ENCODE measurements around the gene ZBTB46.

ZBTB46 gene

DNA sequence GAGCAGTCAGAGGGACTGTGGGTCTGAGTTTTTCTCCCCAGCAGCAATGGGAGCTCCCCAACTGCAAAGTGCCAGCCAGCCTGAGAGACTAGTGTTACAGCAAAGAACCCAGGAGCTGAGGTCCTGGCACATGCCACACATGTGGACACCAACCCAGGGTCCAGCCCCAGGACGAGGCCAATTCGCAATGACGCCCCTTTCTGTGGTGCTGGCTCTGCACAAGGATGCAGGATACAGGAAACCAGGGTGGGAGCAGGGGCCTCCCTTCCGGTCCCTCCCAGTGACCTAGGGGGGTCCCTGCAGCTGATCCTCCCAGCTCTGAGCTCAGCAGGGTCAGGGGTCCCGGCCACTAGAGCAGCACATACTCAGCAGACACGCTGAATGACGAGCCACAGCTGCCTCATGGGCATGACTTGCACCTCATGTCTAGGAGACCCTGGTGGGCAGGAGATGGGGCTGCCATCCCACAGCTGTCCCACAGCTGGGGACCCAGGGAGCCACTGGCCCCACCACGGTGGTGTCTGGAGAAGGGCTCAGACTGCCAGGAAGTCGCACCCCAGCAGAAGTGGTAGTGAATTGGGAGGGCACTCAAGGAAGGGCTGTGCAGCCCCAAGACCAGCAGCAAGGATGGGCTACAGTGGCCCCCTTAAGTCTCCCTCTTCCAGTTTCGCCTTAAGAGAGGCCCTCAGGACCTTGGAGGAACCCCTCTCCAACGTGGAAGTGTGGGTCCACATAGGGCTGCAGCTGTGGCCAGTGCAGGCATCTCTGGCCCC is 126.9 kb downstream of the ZBTB46 start:
- DNase-seq (ENCODE audit: low spot score) = no peak

DNA sequence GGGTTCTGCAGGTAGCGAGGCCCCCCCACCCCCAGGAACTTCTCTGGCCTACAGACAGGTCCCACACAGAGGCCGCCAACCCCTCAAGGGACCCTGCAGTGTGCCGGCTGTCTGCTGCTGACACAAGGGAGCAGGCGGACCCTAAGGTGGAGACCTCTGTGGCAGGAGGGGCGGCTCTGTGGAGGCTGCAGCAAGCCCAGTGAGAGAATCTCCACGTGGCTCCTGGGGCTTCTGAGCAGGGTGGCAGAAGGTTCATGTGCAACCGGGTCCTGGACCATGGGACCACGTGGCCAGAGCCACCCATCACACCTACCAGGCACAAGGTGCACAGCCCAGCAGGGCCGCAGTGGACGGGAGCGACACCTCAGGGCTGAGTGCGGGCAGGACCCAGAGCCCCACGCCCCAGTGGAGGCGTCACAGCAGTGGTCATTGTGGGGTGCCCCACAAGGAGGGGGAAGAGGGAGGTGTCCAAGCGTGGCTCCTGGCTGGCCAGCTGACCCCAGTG is 127.5 kb downstream of the ZBTB46 start:
- DNase-seq (ENCODE audit: low spot score) = no peak

DNA sequence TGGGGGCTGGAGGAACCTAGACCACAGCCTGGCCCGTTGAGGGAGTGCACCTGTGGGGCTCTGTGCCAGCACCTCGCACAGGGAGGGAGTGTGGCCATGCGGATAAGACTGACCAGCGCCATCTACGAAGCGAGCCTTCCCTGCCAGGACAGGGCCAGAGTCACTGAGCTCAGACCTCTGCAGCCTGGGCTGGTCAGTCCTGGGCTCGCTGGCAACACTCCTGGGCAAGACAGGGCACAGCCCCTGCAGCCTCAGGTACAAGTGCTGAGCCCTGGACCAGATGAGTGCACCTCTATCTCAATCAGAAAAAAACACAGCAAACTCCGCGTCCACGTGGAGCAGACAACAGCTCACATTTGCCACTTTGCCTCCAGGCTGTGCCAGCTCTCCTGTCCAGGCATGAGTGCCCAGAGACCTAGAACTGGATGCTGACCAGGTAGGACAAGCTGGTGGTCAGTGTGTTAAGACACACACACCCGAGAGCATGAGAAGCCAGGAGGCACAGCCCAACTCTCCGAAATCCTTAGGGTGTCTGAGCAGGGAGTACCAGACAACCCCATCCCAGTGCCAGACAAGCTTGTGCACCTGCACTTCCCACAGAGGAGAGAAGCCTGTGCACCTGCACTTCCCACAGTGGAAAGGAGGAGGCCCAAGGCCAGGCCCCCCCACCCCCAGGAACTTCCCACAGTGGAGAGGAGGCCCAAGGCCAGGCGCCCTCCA is 128.2 kb downstream of the ZBTB46 start:
- no peak for DNase-seq (ENCODE audit: low spot score)

DNA sequence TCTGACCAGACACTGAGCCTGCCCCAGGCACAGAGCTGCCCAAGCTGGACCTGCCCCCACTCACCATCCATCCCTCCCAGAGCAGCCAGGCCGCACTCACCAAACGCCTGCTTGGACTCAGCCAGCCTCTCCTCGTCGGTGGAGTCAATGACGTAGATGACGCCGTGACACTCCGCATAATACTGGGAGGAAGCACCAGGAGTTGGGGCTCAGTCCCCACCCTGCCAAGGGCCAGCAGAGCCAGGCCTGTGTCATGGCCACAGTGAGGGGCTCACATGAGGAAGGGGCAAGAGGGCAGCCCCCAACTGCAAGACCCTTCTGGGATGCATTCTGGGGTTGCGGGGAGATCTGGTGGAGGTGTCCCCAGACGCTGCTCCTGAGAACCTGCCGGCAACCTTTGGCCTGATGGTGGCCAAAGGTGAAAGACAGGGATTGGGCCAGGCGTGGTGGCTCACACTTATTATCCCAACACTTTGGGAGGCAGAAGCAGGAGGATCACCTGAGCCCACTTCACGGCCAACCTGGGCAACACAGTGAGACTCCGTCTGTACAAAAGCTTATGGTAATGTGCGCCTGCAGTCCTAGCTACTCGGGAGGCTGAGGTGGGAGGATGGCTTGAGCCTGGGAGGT is 128.9 kb downstream of the ZBTB46 start:
- DNase-seq (ENCODE audit: low spot score) = no peak

- no peak for DNase-seq (ENCODE audit: low spot score)
Observed at GRCh38 chr20:63701329-63702035, 129.6 kb downstream of the ZBTB46 start.

DNA sequence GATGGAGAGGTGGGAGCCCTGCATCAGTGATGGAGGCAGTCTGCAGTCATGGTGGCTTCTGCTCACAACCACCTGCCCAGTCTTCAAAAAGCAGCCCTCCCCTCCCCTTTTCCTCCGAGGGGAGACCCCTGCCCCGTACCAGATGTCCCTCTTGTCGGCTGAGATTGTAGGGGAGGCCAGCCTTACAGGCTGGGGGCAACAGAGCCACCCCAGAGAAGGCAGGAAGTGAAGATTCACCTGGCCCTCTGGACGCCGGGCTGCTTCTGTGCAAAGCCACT is 130.1 kb downstream of the ZBTB46 start:
- no peak for DNase-seq (ENCODE audit: low spot score)

DNA sequence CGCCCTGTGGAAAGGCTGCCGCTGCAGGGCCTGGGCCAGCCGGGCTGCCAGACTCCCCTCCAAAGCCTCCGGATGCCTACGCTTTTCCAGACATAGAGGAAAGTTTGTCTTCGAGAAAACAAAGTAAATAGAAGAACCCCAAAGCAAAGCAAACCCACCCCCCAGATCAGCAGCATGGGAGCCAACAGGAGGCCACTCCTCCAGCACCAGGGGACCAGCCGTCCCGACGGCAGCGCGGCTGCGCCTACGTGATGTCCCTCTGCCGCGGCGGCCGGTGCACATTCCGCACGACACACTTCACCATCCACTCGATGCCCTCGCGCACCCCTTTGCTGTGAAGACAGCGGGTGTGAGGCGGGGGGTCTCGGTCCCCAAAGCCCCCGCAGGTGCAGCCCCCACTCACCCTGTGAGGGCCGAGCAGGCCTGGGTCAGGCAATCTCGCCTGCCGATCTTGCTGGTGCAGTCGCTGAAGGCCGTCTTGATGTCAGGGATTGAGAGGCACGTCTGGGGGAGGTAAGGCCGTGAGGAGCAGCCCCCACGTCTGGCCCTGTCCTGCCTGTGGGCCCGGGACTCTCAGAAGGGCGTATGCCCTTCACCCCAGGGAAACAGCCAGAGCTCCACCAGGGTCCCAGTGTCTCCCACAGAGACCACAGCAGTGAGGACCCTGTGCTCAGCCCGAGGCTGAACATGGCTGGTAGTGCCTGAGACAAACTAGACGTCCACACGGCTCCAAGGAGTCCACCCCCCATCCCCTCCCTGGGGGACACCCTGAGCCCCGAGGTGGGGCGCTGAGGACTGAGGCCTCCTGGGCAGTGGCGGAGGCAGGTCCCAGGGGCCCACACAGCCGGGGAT is 130.6 kb downstream of the ZBTB46 start:
- no peak for DNase-seq (ENCODE audit: low spot score)

DNA sequence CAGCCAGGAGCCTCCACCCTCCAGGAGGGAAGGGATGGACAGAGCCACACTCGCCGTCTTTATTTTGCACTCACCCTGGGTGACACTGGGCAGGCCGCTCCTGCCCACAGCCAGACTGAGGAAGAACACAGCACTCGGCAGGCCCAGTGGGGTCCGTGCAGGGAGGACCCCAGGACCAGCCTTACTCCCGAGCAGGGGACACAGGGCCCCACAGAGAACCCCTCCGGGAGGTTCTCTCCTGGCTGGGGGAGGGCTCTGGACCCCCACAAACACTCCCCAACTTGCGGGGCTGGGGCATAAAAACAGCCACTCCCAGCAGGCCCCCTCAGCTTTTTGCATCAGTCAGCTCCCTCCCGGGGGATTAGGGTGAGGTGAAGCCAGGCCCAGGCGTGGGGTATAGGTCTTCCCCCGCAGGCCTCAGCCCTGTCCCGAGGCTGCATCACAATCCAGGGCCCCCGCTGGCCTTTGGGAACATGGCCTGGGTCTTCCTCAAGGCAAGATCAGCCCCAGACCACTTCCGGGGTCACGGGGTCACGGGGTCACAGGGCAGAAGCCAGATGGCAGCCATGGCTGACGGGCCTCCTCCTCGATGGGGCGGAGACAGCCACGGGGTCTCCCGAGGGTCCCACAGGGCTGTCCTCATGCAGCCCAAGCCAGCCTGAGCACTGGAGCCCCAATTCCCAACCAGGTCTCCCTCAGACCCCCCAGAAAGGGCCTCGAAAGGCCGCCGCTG is 131.4 kb downstream of the ZBTB46 start:
- DNase-seq (ENCODE audit: low spot score) = no peak

GRCh38 chr20:63698739-63699465 is 132.2 kb downstream of the ZBTB46 start:
- peak; percentile 68 for DNase-seq (ENCODE audit: low spot score)

- DNase-seq (ENCODE audit: low spot score) = no peak
Observed at GRCh38 chr20:63697868-63698545, 133.1 kb downstream of the ZBTB46 start.

DNA sequence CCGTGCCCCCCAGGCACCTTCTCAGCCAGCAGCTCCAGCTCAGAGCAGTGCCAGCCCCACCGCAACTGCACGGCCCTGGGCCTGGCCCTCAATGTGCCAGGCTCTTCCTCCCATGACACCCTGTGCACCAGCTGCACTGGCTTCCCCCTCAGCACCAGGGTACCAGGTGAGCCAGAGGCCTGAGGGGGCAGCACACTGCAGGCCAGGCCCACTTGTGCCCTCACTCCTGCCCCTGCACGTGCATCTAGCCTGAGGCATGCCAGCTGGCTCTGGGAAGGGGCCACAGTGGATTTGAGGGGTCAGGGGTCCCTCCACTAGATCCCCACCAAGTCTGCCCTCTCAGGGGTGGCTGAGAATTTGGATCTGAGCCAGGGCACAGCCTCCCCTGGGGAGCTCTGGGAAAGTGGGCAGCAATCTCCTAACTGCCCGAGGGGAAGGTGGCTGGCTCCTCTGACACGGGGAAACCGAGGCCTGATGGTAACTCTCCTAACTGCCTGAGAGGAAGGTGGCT is 133.7 kb downstream of the ZBTB46 start:
- DNase-seq (ENCODE audit: low spot score) = no peak

GRCh38 chr20:63696628-63697356 is 134.3 kb downstream of the ZBTB46 start, which contains the start of gene TNFRSF6B:
Gene TNFRSF6B, plus strand, starts transcription at chr20:63696652. Its CDS starts 116 bp downstream, at chr20:63696768.
- no peak for DNase-seq (ENCODE audit: low spot score)

DNA sequence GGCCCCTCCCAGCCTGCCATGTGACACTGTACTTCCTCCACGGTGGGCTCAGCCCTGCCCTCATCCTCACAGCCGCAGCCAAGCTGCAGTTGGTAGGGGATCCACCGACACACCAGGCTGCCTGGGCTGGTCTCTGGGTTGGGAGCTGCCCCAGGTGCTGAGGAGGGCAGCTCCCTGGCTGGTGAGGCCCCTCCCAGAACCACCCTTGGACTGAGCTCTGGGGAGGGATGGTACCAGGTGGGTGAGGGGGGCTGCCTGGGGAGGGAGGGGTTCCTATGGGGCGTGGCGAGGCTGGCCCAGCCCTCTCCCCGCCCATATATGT is 134.8 kb downstream of the ZBTB46 start:
- DNase-seq (ENCODE audit: low spot score) = no peak

DNA sequence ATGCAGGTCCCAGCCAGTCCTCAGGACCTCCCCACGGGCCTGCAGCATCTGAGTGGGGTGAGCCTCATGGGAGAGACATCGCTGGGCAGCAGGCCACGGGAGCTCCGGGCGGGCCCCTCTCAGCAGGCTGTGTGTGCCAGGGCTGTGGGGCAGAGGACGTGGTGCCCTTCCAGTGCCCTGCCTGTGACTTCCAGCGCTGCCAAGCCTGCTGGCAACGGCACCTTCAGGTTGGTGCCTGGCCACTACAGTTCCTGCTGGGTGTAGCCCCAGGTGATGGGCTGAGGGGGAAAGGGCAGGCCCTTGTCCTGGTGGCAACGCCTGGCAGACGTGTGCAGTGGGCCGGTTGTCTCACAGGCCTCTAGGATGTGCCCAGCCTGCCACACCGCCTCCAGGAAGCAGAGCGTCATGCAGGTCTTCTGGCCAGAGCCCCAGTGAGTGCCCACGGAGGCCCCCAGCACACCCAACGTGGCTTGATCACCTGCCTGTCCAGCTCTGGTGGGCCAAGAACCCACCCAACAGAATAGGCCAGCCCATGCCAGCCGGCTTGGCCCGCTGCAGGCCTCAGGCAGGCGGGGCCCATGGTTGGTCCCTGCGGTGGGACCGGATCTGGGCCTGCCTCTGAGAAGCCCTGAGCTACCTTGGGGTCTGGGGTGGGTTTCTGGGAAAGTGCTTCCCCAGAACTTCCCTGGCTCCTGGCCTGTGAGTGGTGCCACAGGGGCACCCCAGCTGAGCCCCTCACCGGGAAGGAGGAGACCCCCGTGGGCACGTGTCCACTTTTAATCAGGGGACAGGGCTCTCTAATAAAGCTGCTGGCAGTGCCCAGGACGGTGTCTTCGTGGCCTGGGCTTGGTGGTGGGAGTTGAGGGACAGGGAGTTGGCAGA is 135.4 kb downstream of the ZBTB46 start:
- DNase-seq (ENCODE audit: low spot score) = no peak

- no peak for DNase-seq (ENCODE audit: low spot score)
Observed at GRCh38 chr20:63694584-63695423, 136.3 kb downstream of the ZBTB46 start.

DNA sequence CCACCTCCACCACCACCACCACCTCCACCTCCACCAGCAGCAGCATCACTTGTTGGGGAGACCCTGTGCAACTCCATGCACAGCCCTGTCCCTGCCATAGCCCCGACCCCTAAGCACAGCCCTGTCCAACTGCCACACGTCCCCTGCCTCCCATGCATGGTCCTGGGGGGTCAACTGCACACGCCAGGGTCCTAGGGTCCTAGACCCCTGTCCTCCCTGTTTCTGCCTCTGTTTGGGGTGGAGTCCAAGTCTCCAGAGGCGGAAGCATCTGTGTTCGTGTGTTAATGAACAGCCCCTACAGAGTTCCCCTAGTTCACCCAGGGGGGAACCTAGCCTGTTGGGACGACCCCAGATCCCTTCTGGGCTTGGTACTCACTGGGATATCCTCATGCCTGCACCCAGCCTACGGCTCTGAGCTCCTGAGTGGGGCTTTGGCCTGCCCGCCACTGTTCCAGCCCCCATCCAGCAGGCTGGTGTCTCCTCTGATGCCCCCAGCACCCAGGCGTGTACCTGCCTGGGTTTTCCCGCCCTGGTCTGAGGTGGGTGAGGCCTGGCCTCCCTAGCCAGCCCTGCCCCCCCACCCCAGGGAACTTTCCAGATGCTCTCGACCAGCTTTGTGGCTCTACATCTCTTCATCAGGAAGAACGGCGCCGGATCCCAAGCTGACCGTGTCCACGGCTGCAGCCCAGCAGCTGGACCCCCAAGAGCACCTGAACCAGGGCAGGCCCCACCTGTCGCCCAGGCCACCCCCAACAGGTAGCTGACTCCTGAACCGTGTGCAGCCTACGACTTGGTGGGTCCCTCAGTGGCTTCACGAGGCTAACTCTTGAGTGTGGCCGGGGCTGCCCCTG is 137.1 kb downstream of the ZBTB46 start:
- no peak for DNase-seq (ENCODE audit: low spot score)
